GM12801 (cell line): ENCODE data around the gene NPHP4.

ENCODE experiments used
- CTCF ChIP-seq: IDR thresholded peaks from one replicate; pipeline ENCODE4 v1.5.1; 2011; ENCODE audit warnings: control low read depth; ENCODE audit not compliant: insufficient read length; ENCODE audit errors: extremely low read depth

The NPHP4 gene

GRCh38 chr1:5861871-5862825 lies 130.1 kb downstream of the NPHP4 start:
- no peak for TF ChIP-seq CTCF

- TF ChIP-seq CTCF, result no peak
Observed at GRCh38 chr1:5860277-5860676, 131.9 kb downstream of the NPHP4 start.

GRCh38 chr1:5859766-5860165 lies 132.5 kb downstream of the NPHP4 start:
- no peak for TF ChIP-seq CTCF

- TF ChIP-seq CTCF, result no peak
Observed at GRCh38 chr1:5858844-5859407, 133.3 kb downstream of the NPHP4 start.

GRCh38 chr1:5858246-5858645 lies 134.0 kb downstream of the NPHP4 start:
- no peak for TF ChIP-seq CTCF

GRCh38 chr1:5857508-5858090 lies 134.6 kb downstream of the NPHP4 start:
- no peak for TF ChIP-seq CTCF

- TF ChIP-seq CTCF, result no peak
Observed at GRCh38 chr1:5857011-5857410, 135.2 kb downstream of the NPHP4 start.
